Lower lobe of right lung (tissue), 2 donors: ENCODE measurements around the gene UBA6. TPM values are rescaled to one million over a fixed set of nuclear protein-coding genes. Genes with fewer than 3 reads are reported as not detected.
"Not testable (repeated sequence)": the region's sequence is repeated elsewhere in the genome, so short reads cannot be mapped to it uniquely, and the experiment has no call there.

Source experiments
- ATAC-seq, 2 donors: fragments of 200-7000 bp; cut with Tn5 transposase; one replicate each; pipeline ENCODE4 v1.9.1; 2020 to 2022; ENCODE audit warnings: mild to moderate bottlenecking in 2 of 2, moderate library complexity in 2 of 2
- DNase-seq: peaks from one replicate; pipeline ENCODE4 v3.0.0-alpha.2; 2020
- H3K27ac ChIP-seq: fragments of 200-600 bp; one replicate; pipeline ENCODE4 v1.8.0; 2022
- H3K27me3 ChIP-seq: fragments of 200-600 bp; one replicate; pipeline ENCODE4 v1.8.0; 2022; ENCODE audit warnings: low read depth
- H3K36me3 ChIP-seq: fragments of 200-600 bp; one replicate; pipeline ENCODE4 v1.8.0; 2022; ENCODE audit warnings: mild to moderate bottlenecking
- H3K4me1 ChIP-seq: fragments of 200-600 bp; one replicate; pipeline ENCODE4 v1.8.0; 2022
- H3K4me3 ChIP-seq: fragments of 200-600 bp; one replicate; pipeline ENCODE4 v1.8.0; 2022; ENCODE audit warnings: mild to moderate bottlenecking
- H3K9me3 ChIP-seq: fragments of 200-600 bp; one replicate; pipeline ENCODE4 v1.8.0; 2022
- intact Hi-C: fragments of 100-400 bp; cut with DNase I; formaldehyde crosslinking; loops from one replicate; pipeline ENCODE4 v1.11.0; 2022
- total RNA-seq: library from RNA; stranded (reverse); fragmentation: NEBNext Ultra II Directional; extraction: Animal tissue kit (Norgen Biotek cat#: 25700); gene quantifications from one replicate; pipeline ENCODE4 v1.2.1, GENCODE V29; 2021
- TF ChIP-seq, protein P1 (sequence below): fragments of 200-600 bp; IDR thresholded peaks from one replicate; pipeline ENCODE4 v1.8.0; 2022; ENCODE audit warnings: antibody characterized with exemption, mild to moderate bottlenecking
- donor health status: DM: no; HTN: yes; CAD: no; lungs with severe emphysema.

UBA6 gene
- total RNA-seq, 1 donor from 2014 or later, result 54.4 TPM

DNA sequence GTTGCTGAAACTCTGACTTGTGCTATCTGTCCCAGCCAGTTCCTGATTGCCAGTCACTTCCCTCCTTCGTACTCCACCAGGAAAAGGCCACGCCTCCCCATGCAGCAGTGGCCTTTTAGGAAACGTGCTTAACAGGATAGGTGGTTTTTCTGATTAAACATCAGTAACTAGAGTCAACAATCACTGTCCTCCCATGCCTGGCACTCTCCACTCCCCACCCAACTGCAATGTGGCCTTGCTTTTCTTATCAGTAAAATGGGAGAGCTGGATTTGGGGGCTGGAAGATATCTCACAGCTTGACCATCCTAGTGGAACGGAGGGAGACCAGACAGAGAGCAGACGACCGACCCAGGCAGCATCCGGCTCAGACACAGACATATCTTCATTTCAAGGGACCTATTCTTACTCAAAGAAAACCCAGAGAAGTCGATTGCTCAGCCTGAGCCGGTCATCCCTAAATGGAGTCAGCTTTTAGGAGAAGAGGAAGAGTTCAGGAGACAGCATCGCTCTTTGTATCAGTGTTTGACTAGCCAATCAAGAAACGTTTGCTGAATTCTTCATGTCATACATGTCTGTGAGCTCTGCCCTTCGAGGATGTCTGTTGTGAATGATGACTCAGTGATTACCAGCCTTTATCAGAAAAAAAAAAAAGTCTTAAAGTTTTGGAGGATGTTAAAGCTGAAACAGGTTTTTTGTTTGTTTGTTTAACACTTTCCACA is 12.7 kb upstream of the UBA6 start:
- no peaks in the 10 kb centered on the region for H3K27me3 ChIP-seq
- intact Hi-C loops, result no loop called here
- no peaks in the 10 kb centered on the region for H3K36me3 ChIP-seq
- TF ChIP-seq, protein P1, sequence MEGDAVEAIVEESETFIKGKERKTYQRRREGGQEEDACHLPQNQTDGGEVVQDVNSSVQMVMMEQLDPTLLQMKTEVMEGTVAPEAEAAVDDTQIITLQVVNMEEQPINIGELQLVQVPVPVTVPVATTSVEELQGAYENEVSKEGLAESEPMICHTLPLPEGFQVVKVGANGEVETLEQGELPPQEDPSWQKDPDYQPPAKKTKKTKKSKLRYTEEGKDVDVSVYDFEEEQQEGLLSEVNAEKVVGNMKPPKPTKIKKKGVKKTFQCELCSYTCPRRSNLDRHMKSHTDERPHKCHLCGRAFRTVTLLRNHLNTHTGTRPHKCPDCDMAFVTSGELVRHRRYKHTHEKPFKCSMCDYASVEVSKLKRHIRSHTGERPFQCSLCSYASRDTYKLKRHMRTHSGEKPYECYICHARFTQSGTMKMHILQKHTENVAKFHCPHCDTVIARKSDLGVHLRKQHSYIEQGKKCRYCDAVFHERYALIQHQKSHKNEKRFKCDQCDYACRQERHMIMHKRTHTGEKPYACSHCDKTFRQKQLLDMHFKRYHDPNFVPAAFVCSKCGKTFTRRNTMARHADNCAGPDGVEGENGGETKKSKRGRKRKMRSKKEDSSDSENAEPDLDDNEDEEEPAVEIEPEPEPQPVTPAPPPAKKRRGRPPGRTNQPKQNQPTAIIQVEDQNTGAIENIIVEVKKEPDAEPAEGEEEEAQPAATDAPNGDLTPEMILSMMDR, result no peak
- no peak for DNase-seq
- H3K4me3 ChIP-seq, result no peak overlapping the region
- ATAC-seq, result peak in 1 of 2 donors; percentile 43
- H3K9me3 ChIP-seq, result no peaks in the 10 kb centered on the region
- no peaks in the 10 kb centered on the region for H3K4me1 ChIP-seq
- no peak overlapping the region for H3K27ac ChIP-seq

GRCh38 chr4:67712650-67713528 is 11.9 kb upstream of the UBA6 start:
- Histone ChIP-seq H3K4me1 (no peaks in the 10 kb centered on the region), H3K27ac (no peak overlapping the region), H3K36me3 (no peaks in the 10 kb centered on the region), H3K4me3 (no peak overlapping the region), H3K9me3 (no peaks in the 10 kb centered on the region), H3K27me3 (no peaks in the 10 kb centered on the region)
- intact Hi-C loops, result no loop called here
- TF ChIP-seq, protein P1, result no peak
- no peak for ATAC-seq
- DNase-seq, result no peak

- DNase-seq (no peak), ATAC-seq (no peak)
- H3K27ac ChIP-seq, result no peak overlapping the region
- no peaks in the 10 kb centered on the region for H3K4me1 ChIP-seq
- no peaks in the 10 kb centered on the region for H3K9me3 ChIP-seq
- H3K4me3 ChIP-seq, result no peak overlapping the region
- TF ChIP-seq, protein P1, result no peak
- H3K36me3 ChIP-seq, result no peaks in the 10 kb centered on the region
- H3K27me3 ChIP-seq, result no peaks in the 10 kb centered on the region
- intact Hi-C loops, result no loop called here
These were observed 11.2 kb upstream of the UBA6 start for GRCh38 chr4:67712000-67712625.

- H3K4me1 ChIP-seq, H3K36me3 ChIP-seq, H3K27me3 ChIP-seq, H3K4me3 ChIP-seq, DNase-seq, H3K9me3 ChIP-seq, H3K27ac ChIP-seq, ATAC-seq, intact Hi-C loops: not testable (repeated sequence)
These were observed 5.7 kb upstream of the UBA6 start for GRCh38 chr4:67706682-67707081.

- Histone ChIP-seq H3K9me3 (no peaks in the 10 kb centered on the region), H3K36me3 (no peaks in the 10 kb centered on the region), H3K27ac (no peak overlapping the region), H3K27me3 (no peaks in the 10 kb centered on the region), H3K4me3 (no peak overlapping the region), H3K4me1 (peaks cover 6% of the 10 kb centered on the region)
- ATAC-seq (no peak), DNase-seq (no peak)
- intact Hi-C loops, result no loop called here
- TF ChIP-seq, protein P1, result no peak
These were observed 3.9 kb upstream of the UBA6 start for GRCh38 chr4:67704843-67705242.
